NCI-H82 treated with DMSO at 0.1 percent for 48 hours (cell line): Measurements from ENCODE around the gene AKR1C1.
"Not testable (repeated sequence)": the region's sequence is repeated elsewhere in the genome, so short reads cannot be mapped to it uniquely, and the experiment has no call there.

ENCODE experiments used
- DNase-seq: peaks from one replicate; lab custom pipeline; 2025; ENCODE audit not compliant: unreplicated experiment; lab: John Stamatoyannopoulos, UW

The AKR1C1 gene

GRCh38 chr10:4947039-4947634, 16.1 kb upstream of the AKR1C1 start:
- DNase-seq, result no peak

GRCh38 chr10:4947635-4948596, 15.3 kb upstream of the AKR1C1 start:
- no peak for DNase-seq

- not testable (repeated sequence) for DNase-seq
These were observed 11.6 kb upstream of the AKR1C1 start for GRCh38 chr10:4951512-4952162.

- no peak for DNase-seq
These were observed 9.8 kb upstream of the AKR1C1 start for GRCh38 chr10:4953405-4953804.

GRCh38 chr10:4956088-4956487, 7.1 kb upstream of the AKR1C1 start:
- DNase-seq, result not testable (repeated sequence)

GRCh38 chr10:4956955-4957645, 6.1 kb upstream of the AKR1C1 start:
- not testable (repeated sequence) for DNase-seq

- DNase-seq, result not testable (repeated sequence)
These were observed 1.7 kb upstream of the AKR1C1 start for GRCh38 chr10:4961558-4961957.

GRCh38 chr10:4962308-4962707, 907 bp upstream of the AKR1C1 start:
- not testable (repeated sequence) for DNase-seq

GRCh38 chr10:4963815-4964154, 570 bp downstream of the AKR1C1 start:
- DNase-seq, result not testable (repeated sequence)

- not testable (repeated sequence) for DNase-seq
These were observed 2.5 kb downstream of the AKR1C1 start for GRCh38 chr10:4965763-4966162.

GRCh38 chr10:4967189-4967588, 4.0 kb downstream of the AKR1C1 start:
- DNase-seq, result not testable (repeated sequence)

GRCh38 chr10:4969289-4969688, 6.1 kb downstream of the AKR1C1 start:
- not testable (repeated sequence) for DNase-seq

GRCh38 chr10:4970362-4970761, 7.1 kb downstream of the AKR1C1 start:
- DNase-seq, result not testable (repeated sequence)

GRCh38 chr10:4972369-4973142, 9.3 kb downstream of the AKR1C1 start:
- not testable (repeated sequence) for DNase-seq

- not testable (repeated sequence) for DNase-seq
These were observed 10.1 kb downstream of the AKR1C1 start for GRCh38 chr10:4973294-4973693.

GRCh38 chr10:4974400-4974799, 11.2 kb downstream of the AKR1C1 start:
- DNase-seq, result not testable (repeated sequence)

GRCh38 chr10:4977025-4977424, 13.8 kb downstream of the AKR1C1 start:
- DNase-seq, result no peak

- no peak for DNase-seq
These were observed 15.7 kb downstream of the AKR1C1 start for GRCh38 chr10:4978870-4979269.

- DNase-seq, result no peak
These were observed 17.6 kb downstream of the AKR1C1 start for GRCh38 chr10:4980793-4981192.

GRCh38 chr10:4981722-4982471, 18.7 kb downstream of the AKR1C1 start:
- no peak for DNase-seq
